Smooth muscle cell (in vitro differentiated cells): ENCODE results near the gene IKBKG. TPM values are rescaled to one million over a fixed set of nuclear protein-coding genes. Genes with fewer than 3 reads are reported as not detected.

Source experiments
- DNase-seq: peaks from one replicate; lab custom pipeline; 2025; ENCODE audit not compliant: unreplicated experiment; lab: John Stamatoyannopoulos, UW
- H2AFZ ChIP-seq: fragments of 200-600 bp; sonication (generic); 2 replicates; pipeline ENCODE4 v1.6.0; 2016; ENCODE audit warnings: antibody characterized with exemption, low read depth, mild to moderate bottlenecking
- H3F3A ChIP-seq: fragments of 200-600 bp; sonication (generic); 2 replicates; pipeline ENCODE4 v1.6.0; 2017; ENCODE audit warnings: antibody characterized with exemption, low read depth
- H3K27ac ChIP-seq: fragments of 200-600 bp; sonication (generic); 2 replicates; pipeline ENCODE4 v1.5.1; 2016; ENCODE audit warnings: low read depth, mild to moderate bottlenecking
- H3K27me3 ChIP-seq: fragments of 200-600 bp; sonication (generic); 2 replicates; pipeline ENCODE4 v1.6.1; 2016; ENCODE audit warnings: low read depth, mild to moderate bottlenecking
- H3K36me3 ChIP-seq: fragments of 200-600 bp; sonication (generic); 2 replicates; pipeline ENCODE4 v1.5.1; 2016; ENCODE audit warnings: low read depth
- H3K4me1 ChIP-seq: fragments of 200-600 bp; sonication (generic); 2 replicates; pipeline ENCODE4 v1.5.1; 2016; ENCODE audit warnings: low read depth
- H3K4me2 ChIP-seq: fragments of 200-600 bp; sonication (generic); 2 replicates; pipeline ENCODE4 v1.6.0; 2016; ENCODE audit warnings: mild to moderate bottlenecking
- H3K4me3 ChIP-seq: fragments of 200-600 bp; sonication (generic); 2 replicates; pipeline ENCODE4 v1.5.1; 2016; ENCODE audit warnings: mild to moderate bottlenecking
- H3K79me2 ChIP-seq: fragments of 200-600 bp; sonication (generic); 2 replicates; pipeline ENCODE4 v1.6.0; 2016; ENCODE audit warnings: low read depth, mild to moderate bottlenecking
- H3K9ac ChIP-seq: fragments of 200-600 bp; sonication (generic); 2 replicates; pipeline ENCODE4 v1.6.0; 2016; ENCODE audit warnings: low read depth
- H3K9me3 ChIP-seq: fragments of 200-600 bp; sonication (generic); replicated peaks from 2 replicates; pipeline ENCODE4 v1.5.1; 2016; ENCODE audit warnings: low read depth
- H4K20me1 ChIP-seq: fragments of 200-600 bp; sonication (generic); 2 replicates; pipeline ENCODE4 v1.6.0; 2016; ENCODE audit warnings: low read depth
- CTCF ChIP-seq: fragments of 200-600 bp; sonication (generic); IDR thresholded peaks from 2 replicates; pipeline ENCODE4 v1.5.1; 2017; ENCODE audit warnings: borderline replicate concordance, mild to moderate bottlenecking, antibody characterized with exemption; ENCODE audit not compliant: insufficient read depth, poor library complexity, severe bottlenecking
- WGBS: methylation state at CpG from one replicate; pipeline ENCODE4 v1.1.7; 2016; ENCODE audit warnings: low lambda C conversion rate; 5-methylcytosine and 5-hydroxymethylcytosine counted together
- polyA plus RNA-seq: library from polyadenylated mRNA; unstranded; fragments of >200 nt; fragmentation: Nextera tagmentation; extraction: Ambion mirVana; gene quantifications from 2 replicates; pipeline ENCODE4 v1.2.1, GENCODE V29; 2016
- total RNA-seq: library from RNA; depleted of rRNA; stranded (reverse); fragments of >200 nt; gene quantifications from 2 replicates; pipeline ENCODE4 v1.2.3, GENCODE V29; 2014

The IKBKG gene
- total and polyA plus RNA-seq, 2 experiments from 2014 or later, result 12.5 to 25.4 TPM

GRCh38 chrX:154600759-154601374, 53.4 kb downstream of the IKBKG start:
- no peak for DNase-seq
- TF ChIP-seq CTCF, result no peak
- Histone ChIP-seq H3K36me3 (no peaks in the 10 kb centered on the region), H3K4me3 (no peak overlapping the region), H3K4me2 (peak overlapping the region; percentile 40), H3K4me1 (no peaks in the 10 kb centered on the region), H3K9me3 (no peaks in the 10 kb centered on the region), H3F3A (no peaks in the 10 kb centered on the region), H3K9ac (no peak overlapping the region), H3K27ac (peak overlapping the region; percentile 69), H3K79me2 (no peaks in the 10 kb centered on the region), H3K27me3 (no peaks in the 10 kb centered on the region), H2AFZ (no peak overlapping the region), H4K20me1 (no peaks in the 10 kb centered on the region)
- 81% methylated on average over 14 of the region's 15 CpGs for WGBS

GRCh38 chrX:154602226-154602625, 54.8 kb downstream of the IKBKG start:
- Histone ChIP-seq H3K27ac (no peak overlapping the region), H3K4me1 (no peaks in the 10 kb centered on the region), H3K4me3 (no peak overlapping the region), H3K79me2 (no peaks in the 10 kb centered on the region), H3K9me3 (no peaks in the 10 kb centered on the region), H3K27me3 (no peaks in the 10 kb centered on the region), H3K9ac (no peak overlapping the region), H3K36me3 (no peaks in the 10 kb centered on the region), H2AFZ (no peak overlapping the region), H4K20me1 (no peaks in the 10 kb centered on the region), H3K4me2 (no peak overlapping the region), H3F3A (no peaks in the 10 kb centered on the region)
- no peak for TF ChIP-seq CTCF
- DNase-seq, result no peak
- WGBS, result 79% methylated on average over 10 of the region's 13 CpGs

- Histone ChIP-seq H3K27ac (no peak overlapping the region), H3K4me2 (no peak overlapping the region), H2AFZ (no peak overlapping the region), H3K36me3 (no peaks in the 10 kb centered on the region), H3K4me1 (no peaks in the 10 kb centered on the region), H3F3A (no peaks in the 10 kb centered on the region), H3K79me2 (no peaks in the 10 kb centered on the region), H3K9me3 (no peaks in the 10 kb centered on the region), H3K27me3 (no peaks in the 10 kb centered on the region), H3K4me3 (no peak overlapping the region), H3K9ac (no peak overlapping the region), H4K20me1 (no peaks in the 10 kb centered on the region)
- DNase-seq, result no peak
- TF ChIP-seq CTCF, result no peak
- WGBS, result 92% methylated on average over 18 of the region's 18 CpGs
Measured at GRCh38 chrX:154602766-154603437, 55.5 kb downstream of the IKBKG start.
